NOMO-1 treated with DMSO at 0.1 percent for 48 hours (cell line): ENCODE results near the gene TRPM1.

Experiments used
- DNase-seq: peaks from one replicate; lab custom pipeline; 2025; ENCODE audit not compliant: unreplicated experiment; lab: John Stamatoyannopoulos, UW

The TRPM1 gene

GRCh38 chr15:31083370-31083780 lies 18.1 kb downstream of the TRPM1 start:
- DNase-seq = no peak

- DNase-seq = no peak
Measured at GRCh38 chr15:31082771-31083369, 18.7 kb downstream of the TRPM1 start.

GRCh38 chr15:31081588-31082250 lies 19.8 kb downstream of the TRPM1 start:
- DNase-seq = no peak

GRCh38 chr15:31081056-31081455 lies 20.5 kb downstream of the TRPM1 start:
- no peak for DNase-seq

GRCh38 chr15:31080591-31081014 lies 20.9 kb downstream of the TRPM1 start:
- peak; percentile 21 for DNase-seq

- no peak for DNase-seq
Measured at GRCh38 chr15:31079519-31079918, 22.0 kb downstream of the TRPM1 start.

- no peak for DNase-seq
Measured at GRCh38 chr15:31078471-31078870, 23.1 kb downstream of the TRPM1 start.

- no peak for DNase-seq
Measured at GRCh38 chr15:31077941-31078340, 23.6 kb downstream of the TRPM1 start.

GRCh38 chr15:31077181-31077580 lies 24.3 kb downstream of the TRPM1 start:
- no peak for DNase-seq

GRCh38 chr15:31074321-31074720 lies 27.2 kb downstream of the TRPM1 start:
- no peak for DNase-seq

- no peak for DNase-seq
Measured at GRCh38 chr15:31070867-31071266, 30.7 kb downstream of the TRPM1 start.

GRCh38 chr15:31069360-31070000 lies 32.0 kb downstream of the TRPM1 start:
- DNase-seq = no peak

GRCh38 chr15:31067890-31068603 lies 33.5 kb downstream of the TRPM1 start:
- no peak for DNase-seq

GRCh38 chr15:31065824-31066223 lies 35.7 kb downstream of the TRPM1 start:
- no peak for DNase-seq

GRCh38 chr15:31062911-31063310 lies 38.6 kb downstream of the TRPM1 start:
- DNase-seq = no peak

GRCh38 chr15:31062310-31062847 lies 39.1 kb downstream of the TRPM1 start:
- DNase-seq = no peak

GRCh38 chr15:31060429-31061140 lies 40.9 kb downstream of the TRPM1 start:
- no peak for DNase-seq

GRCh38 chr15:31058236-31058962 lies 43.1 kb downstream of the TRPM1 start:
- no peak for DNase-seq

- peak; percentile 75 for DNase-seq
Measured at GRCh38 chr15:31051496-31052080, 49.9 kb downstream of the TRPM1 start.

GRCh38 chr15:31050953-31051352 lies 50.6 kb downstream of the TRPM1 start:
- no peak for DNase-seq
